Esophagus muscularis mucosa (tissue), 4 donors: ENCODE results near the gene TSPOAP1. TPM values are rescaled to one million over a fixed set of nuclear protein-coding genes. Genes with fewer than 3 reads are reported as not detected.

ENCODE experiments used
- DNase-seq: peaks from one replicate; pipeline ENCODE4 v3.0.0-alpha.2; 2017; ENCODE audit errors: extremely low spot score
- H3K27ac ChIP-seq, 4 donors: fragments of 200-600 bp; sonication (generic); replicated peaks in 1 of 4; 1 replicate in 3 of 4; 2 replicates in 1 of 4; pipeline ENCODE4 v1.5.1; 2016 to 2019; ENCODE audit warnings: mild to moderate bottlenecking in 1 of 4
- H3K27me3 ChIP-seq, 4 donors: fragments of 200-600 bp; sonication (generic); one replicate each; pipeline versions ENCODE4 v1.5.1 to v1.6.0; 2016 to 2019
- H3K36me3 ChIP-seq, 4 donors: fragments of 200-600 bp; sonication (generic); one replicate each; pipeline ENCODE4 v1.5.1; 2016 to 2019
- H3K4me1 ChIP-seq, 4 donors: fragments of 200-600 bp; sonication (generic); one replicate each; pipeline ENCODE4 v1.5.1; 2016 to 2019
- H3K4me3 ChIP-seq, 4 donors: fragments of 200-600 bp; sonication (generic); 1 replicate in 2 of 4; 2 replicates in 2 of 4; pipeline ENCODE4 v1.5.1; 2016 to 2019; ENCODE audit warnings: mild to moderate bottlenecking in 4 of 4, moderate library complexity in 1 of 4
- H3K9me3 ChIP-seq, 4 donors: fragments of 200-600 bp; sonication (generic); 1 replicate in 3 of 4; 2 replicates in 1 of 4; pipeline ENCODE4 v1.5.1; 2016 to 2019
- CTCF ChIP-seq, 3 experiments: fragments of 200-600 bp in 2 of 3; fragments of 450-650 bp in 1 of 3; sonication (generic) in 2 of 3; IDR thresholded peaks; one replicate each; pipeline ENCODE4 v1.5.1; 2017 to 2019; ENCODE audit warnings: antibody characterized with exemption in 3 of 3, mild to moderate bottlenecking in 2 of 3, moderate library complexity in 1 of 3
- EP300 ChIP-seq: sonication (generic); formaldehyde crosslinking; IDR thresholded peaks from one replicate; pipeline ENCODE4 v1.6.1; 2017; ENCODE audit warnings: antibody characterized with exemption
- POLR2A ChIP-seq: fragments of 450-650 bp; IDR thresholded peaks from one replicate; pipeline ENCODE4 v1.6.1; 2017; ENCODE audit warnings: antibody characterized with exemption, moderate library complexity, mild to moderate bottlenecking, low read depth
- POLR2AphosphoS5 ChIP-seq, 2 donors: sonication (generic); formaldehyde crosslinking; IDR thresholded peaks; one replicate each; pipeline ENCODE4 v1.6.1; 2017; ENCODE audit warnings: antibody characterized with exemption in 2 of 2
- WGBS: methylation state at CpG from one replicate; pipeline ENCODE4 v1.1.5; 2018; 5-methylcytosine and 5-hydroxymethylcytosine counted together
- intact Hi-C: fragments of 100-400 bp; cut with DNase I; formaldehyde crosslinking; loops from one replicate; pipeline ENCODE4 v1.15.1; 2023
- total RNA-seq, 4 donors: library from RNA; depleted of rRNA; stranded (reverse); fragments of >200 nt; gene quantifications; one replicate each; pipeline versions ENCODE4 v1.1.0 to v1.2.1, GENCODE V29; 2016

The TSPOAP1 gene
- total RNA-seq, 4 donors from 2014 or later: 10.0 to 19.0 (median 16.0) TPM

GRCh38 chr17:58319173-58320162 is 9.1 kb downstream of the TSPOAP1 start:
- H3K4me3 ChIP-seq: no peak overlapping the region
- no peak for TF ChIP-seq POLR2AphosphoS5 (IDR thresholded peaks at IDR 0.05)
- TF ChIP-seq CTCF (IDR thresholded peaks at IDR 0.05): no peak
- TF ChIP-seq POLR2A: no peak
- no peak for DNase-seq
- H3K36me3 ChIP-seq: peaks cover 0 to 49% (median 6%) of the 10 kb centered on the region in 4 donors
- peaks cover 9 to 21% (median 12%) of the 10 kb centered on the region in 4 donors for H3K4me1 ChIP-seq
- 84% methylated on average over 16 of the region's 25 CpGs for WGBS
- no peaks in the 10 kb centered on the region for H3K9me3 ChIP-seq
- intact Hi-C loops: no loop called here
- no peaks in the 10 kb centered on the region for H3K27me3 ChIP-seq
- H3K27ac ChIP-seq: no peak overlapping the region

- Histone ChIP-seq H3K9me3 (no peaks in the 10 kb centered on the region), H3K36me3 (peaks cover 0 to 50% (median 6%) of the 10 kb centered on the region in 4 donors), H3K27me3 (no peaks in the 10 kb centered on the region), H3K4me1 (peaks cover 4 to 13% (median 7%) of the 10 kb centered on the region in 4 donors), H3K4me3 (no peak overlapping the region), H3K27ac (no peak overlapping the region)
- no peak for TF ChIP-seq POLR2A
- TF ChIP-seq CTCF (IDR thresholded peaks at IDR 0.05): no peak
- TF ChIP-seq EP300: no peak
- TF ChIP-seq POLR2AphosphoS5 (IDR thresholded peaks at IDR 0.05): no peak
- intact Hi-C loops: no loop called here
- 78% methylated on average over 5 of the region's 7 CpGs for WGBS
- no peak for DNase-seq
Observed at GRCh38 chr17:58318627-58319172, 9.9 kb downstream of the TSPOAP1 start.

- Histone ChIP-seq H3K36me3 (peaks cover 0 to 50% (median 6%) of the 10 kb centered on the region in 4 donors), H3K4me1 (peaks cover 0 to 7% (median 2%) of the 10 kb centered on the region in 4 donors), H3K27me3 (no peaks in the 10 kb centered on the region), H3K27ac (no peak overlapping the region), H3K9me3 (no peaks in the 10 kb centered on the region), H3K4me3 (no peak overlapping the region)
- WGBS: 91% methylated on average over 9 of the region's 9 CpGs
- DNase-seq: no peak
- no peak for TF ChIP-seq POLR2A
- TF ChIP-seq POLR2AphosphoS5 (IDR thresholded peaks at IDR 0.05): no peak
- intact Hi-C loops: no loop called here
Observed at GRCh38 chr17:58318065-58318481, 10.5 kb downstream of the TSPOAP1 start.

GRCh38 chr17:58317421-58318064 is 11.1 kb downstream of the TSPOAP1 start:
- H3K36me3 ChIP-seq: peaks cover 0 to 47% (median 6%) of the 10 kb centered on the region in 4 donors
- DNase-seq: no peak
- H3K4me3 ChIP-seq: no peak overlapping the region
- 10% methylated on average over 2 of the region's 5 CpGs for WGBS
- H3K9me3 ChIP-seq: no peaks in the 10 kb centered on the region
- no peaks in the 10 kb centered on the region for H3K27me3 ChIP-seq
- H3K27ac ChIP-seq: no peak overlapping the region
- H3K4me1 ChIP-seq: peaks cover 0 to 2% (median 0%) of the 10 kb centered on the region in 4 donors
- intact Hi-C loops: no loop called here
- TF ChIP-seq CTCF (IDR thresholded peaks at IDR 0.05) (peak; percentile 37 to 55 (median 39)), POLR2A (no peak), POLR2AphosphoS5 (IDR thresholded peaks at IDR 0.05) (no peak)
